ENCODE measurements around the gene FBXO45. TPM values are rescaled to one million over a fixed set of nuclear protein-coding genes. Genes with fewer than 3 reads are reported as not detected.

FBXO45 gene
- total and polyA plus RNA-seq, 10 of the 15 experiments (the other 5 are each of a cell fraction or from before 2014, with no cell fraction given) = 4.0 to 17.3 (median 11.8) TPM

DNA sequence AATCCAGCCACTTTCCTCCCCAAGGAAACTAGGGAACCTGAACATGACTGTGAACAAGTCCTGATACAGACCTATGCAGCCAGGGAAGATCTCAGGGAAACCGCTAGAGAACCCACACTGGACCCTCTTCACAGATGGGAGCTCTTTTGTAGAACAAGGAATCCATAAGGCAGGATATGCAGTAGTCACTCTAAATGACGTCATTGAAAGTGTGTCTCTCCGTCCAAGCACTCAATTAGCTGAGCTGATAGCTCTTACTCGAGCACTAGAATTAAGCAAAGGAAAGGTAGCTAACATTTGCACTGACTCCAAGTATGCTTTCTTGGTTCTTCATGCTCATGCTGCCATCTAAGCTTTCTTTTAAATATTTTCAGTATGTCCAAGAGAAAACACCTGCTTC is 43.3 kb upstream of the FBXO45 start:
- BruUV-seq (replicated peaks) = no TSS peak
- H3K9me3 ChIP-seq (replicated peaks; ENCODE audit: control insufficient read depth, insufficient read depth, low read length) = peaks cover 11% of the 10 kb centered on the region
- 86% methylated on average over 4 of the region's 4 CpGs for WGBS (ENCODE audit: insufficient coverage, insufficient replicate concordance, low lambda C conversion rate, missing lambda C conversion rate)
- no peak overlapping the region for H3K27ac ChIP-seq (ENCODE audit: control insufficient read depth, insufficient read depth)
- intact Hi-C loops (cut with micrococcal nuclease; ENCODE audit: unreplicated experiment) = no loop called here
- no peaks in the 10 kb centered on the region for H4K20me1 ChIP-seq (ENCODE audit: control insufficient read depth, insufficient read depth)
- ChIA-PET SMC1A (ENCODE audit: uncharacterized antibody, unreplicated experiment) (interaction anchor here (1.0 to 1.2 kb wide), 2 partner anchors 51 to 81 kb away, joined by 3 read pairs; no protein-coding TSS in a partner anchor), RAD21 (ENCODE audit: unreplicated experiment) (no interaction called here), CTCF (interaction anchor here (0.8 to 4.9 kb wide), 6 partner anchors 8 to 128 kb away, joined by 3 to 27 read pairs (median 3); no protein-coding TSS in a partner anchor), POLR2A (no interaction called here)
- FAIRE-seq (no peak), DNase-seq (ENCODE audit: low read depth, low spot score) (no peak), ATAC-seq (no peak)
- H3K4me2 ChIP-seq (ENCODE audit: control insufficient read depth, insufficient read depth) = no peak overlapping the region
- no peaks in the 10 kb centered on the region for H3K27me3 ChIP-seq (replicated peaks in 1 of 2; ENCODE audit: control insufficient read depth in 2 of 2, insufficient read depth in 2 of 2, low read length in 1 of 2)
- H3K79me2 ChIP-seq (ENCODE audit: control insufficient read depth, insufficient read depth, low read length) = no peaks in the 10 kb centered on the region
- in situ Hi-C loops (cut with MboI) = no loop called here
- H2AFZ ChIP-seq (ENCODE audit: control insufficient read depth, low read depth, low read length) = no peak overlapping the region
- H3K4me1 ChIP-seq (ENCODE audit: control insufficient read depth, insufficient read depth, low read length) = peaks cover 13% of the 10 kb centered on the region
- H3K9ac ChIP-seq (ENCODE audit: control insufficient read depth, insufficient read depth, low read length) = no peak overlapping the region
- no peaks in the 10 kb centered on the region for H3K36me3 ChIP-seq (ENCODE audit: control insufficient read depth in 2 of 2, insufficient read depth in 2 of 2, low read length in 1 of 2)
- no peak overlapping the region for H3K4me3 ChIP-seq
- TF ChIP-seq PAX5 (IDR thresholded peaks at IDR 0.05; ENCODE audit: borderline replicate concordance, low read depth, low read length) (no peak), ATF7 (IDR thresholded peaks at IDR 0.05; ENCODE audit: low read depth) (peak; percentile 73)

DNA sequence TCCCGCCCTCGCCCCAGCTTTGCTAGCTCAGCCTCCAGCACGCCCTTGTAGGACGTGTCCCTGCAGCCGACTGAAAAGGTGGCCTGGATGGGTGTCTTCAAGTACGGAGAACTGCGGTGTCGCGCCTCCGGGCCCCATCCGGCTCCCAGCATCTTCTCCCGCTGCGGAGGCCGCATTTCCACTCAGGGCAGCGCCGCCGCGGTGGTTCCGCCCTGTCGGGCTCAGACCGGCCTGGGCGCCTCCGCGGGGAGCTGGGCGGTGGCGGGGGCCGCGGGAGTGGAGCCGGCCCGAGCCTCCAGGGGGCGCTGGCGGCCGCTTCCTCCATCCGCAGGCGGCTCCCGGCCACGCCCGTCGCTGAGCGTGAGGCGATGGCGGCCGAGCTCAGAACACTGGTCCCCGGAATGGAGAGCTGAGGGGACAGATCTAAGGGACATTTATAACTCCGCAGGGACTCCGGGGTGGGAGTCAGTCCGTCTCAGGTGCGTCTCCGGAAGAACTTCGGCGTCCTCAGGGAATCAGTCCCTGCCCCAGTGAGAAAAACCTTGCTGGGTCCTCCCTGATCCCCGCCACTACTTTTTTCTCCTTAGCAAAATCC is 39.7 kb upstream of the FBXO45 start:
- SMC1A ChIA-PET (ENCODE audit: uncharacterized antibody, unreplicated experiment) = interaction anchor here (0.6 kb wide), 1 partner anchor 86 kb away, joined by 3 read pairs; no protein-coding TSS in a partner anchor
- Histone ChIP-seq H3K9ac (ENCODE audit: control insufficient read depth, insufficient read depth, low read length) (peak overlapping the region; percentile 71), H3K27ac (ENCODE audit: control insufficient read depth, insufficient read depth) (peak overlapping the region; percentile 96), H3K9me3 (replicated peaks; ENCODE audit: control insufficient read depth, insufficient read depth, low read length) (no peaks in the 10 kb centered on the region), H3K36me3 (ENCODE audit: control insufficient read depth in 2 of 2, insufficient read depth in 2 of 2, low read length in 1 of 2) (no peaks in the 10 kb centered on the region), H3K4me2 (ENCODE audit: control insufficient read depth, insufficient read depth) (peak overlapping the region; percentile 97), H3K79me2 (ENCODE audit: control insufficient read depth, insufficient read depth, low read length) (no peaks in the 10 kb centered on the region), H4K20me1 (ENCODE audit: control insufficient read depth, insufficient read depth) (no peaks in the 10 kb centered on the region), H3K4me1 (ENCODE audit: control insufficient read depth, insufficient read depth, low read length) (peaks cover 13% of the 10 kb centered on the region), H3K4me3 (peak overlapping the region; percentile 69), H3K27me3 (replicated peaks in 1 of 2; ENCODE audit: control insufficient read depth in 2 of 2, insufficient read depth in 2 of 2, low read length in 1 of 2) (no peaks in the 10 kb centered on the region), H2AFZ (ENCODE audit: control insufficient read depth, low read depth, low read length) (peak overlapping the region; percentile 74)
- DNase-seq (ENCODE audit: low read depth, low spot score) = no peak
- FAIRE-seq = no peak
- peak; percentile 96 for ATAC-seq
- intact Hi-C loops (cut with micrococcal nuclease; ENCODE audit: unreplicated experiment) (loop anchor here (2.0 kb wide), 1 partner anchor 156 kb away; no protein-coding TSS in a partner anchor), in situ Hi-C loops (cut with MboI) (no loop called here)
- POLR2A ChIA-PET = interaction anchor here (0.5 kb wide), 1 partner anchor 140 kb away, joined by 3 read pairs; no protein-coding TSS in a partner anchor
- CTCF ChIA-PET = interaction anchor here (0.8 to 2.1 kb wide), 6 partner anchors 10 to 87 kb away, joined by 3 to 9 read pairs (median 4); no protein-coding TSS in a partner anchor
- under 1% methylated on average over 46 of the region's 52 CpGs for WGBS (ENCODE audit: insufficient coverage, insufficient replicate concordance, low lambda C conversion rate, missing lambda C conversion rate)
- RAD21 ChIA-PET (ENCODE audit: unreplicated experiment) = interaction anchor here (1.0 to 2.0 kb wide), 2 partner anchors 81 to 164 kb away, joined by 3 to 4 read pairs; no protein-coding TSS in a partner anchor
- BruUV-seq (replicated peaks) = no TSS peak
- TF ChIP-seq TAF1 (IDR thresholded peaks at IDR 0.05; ENCODE audit: borderline replicate concordance, low read depth, low read length) (peak; percentile 77), GATAD2B (conservative IDR thresholded peaks at IDR 0.05; ENCODE audit: low read depth) (0 out of 2 replicates have a peak, but pooled peaks have one; percentile 33), EGR1 (IDR thresholded peaks at IDR 0.05; ENCODE audit: borderline replicate concordance in 1 of 2, low read depth in 2 of 2, low read length in 2 of 2) (peak in 1 of 2 experiments; percentile 48; a peak in 1 of 3 replicates), CREM (IDR thresholded peaks at IDR 0.05; ENCODE audit: low read depth) (no peak; the same call in 1 of the 2 replicates), MYC (IDR thresholded peaks at IDR 0.05; ENCODE audit: insufficient read depth, insufficient read length, insufficient replicate concordance, low read length, severe bottlenecking) (no peak), BMI1 (IDR thresholded peaks at IDR 0.05; ENCODE audit: borderline replicate concordance) (no peak)
- TF ChIP-seq, protein P1, sequence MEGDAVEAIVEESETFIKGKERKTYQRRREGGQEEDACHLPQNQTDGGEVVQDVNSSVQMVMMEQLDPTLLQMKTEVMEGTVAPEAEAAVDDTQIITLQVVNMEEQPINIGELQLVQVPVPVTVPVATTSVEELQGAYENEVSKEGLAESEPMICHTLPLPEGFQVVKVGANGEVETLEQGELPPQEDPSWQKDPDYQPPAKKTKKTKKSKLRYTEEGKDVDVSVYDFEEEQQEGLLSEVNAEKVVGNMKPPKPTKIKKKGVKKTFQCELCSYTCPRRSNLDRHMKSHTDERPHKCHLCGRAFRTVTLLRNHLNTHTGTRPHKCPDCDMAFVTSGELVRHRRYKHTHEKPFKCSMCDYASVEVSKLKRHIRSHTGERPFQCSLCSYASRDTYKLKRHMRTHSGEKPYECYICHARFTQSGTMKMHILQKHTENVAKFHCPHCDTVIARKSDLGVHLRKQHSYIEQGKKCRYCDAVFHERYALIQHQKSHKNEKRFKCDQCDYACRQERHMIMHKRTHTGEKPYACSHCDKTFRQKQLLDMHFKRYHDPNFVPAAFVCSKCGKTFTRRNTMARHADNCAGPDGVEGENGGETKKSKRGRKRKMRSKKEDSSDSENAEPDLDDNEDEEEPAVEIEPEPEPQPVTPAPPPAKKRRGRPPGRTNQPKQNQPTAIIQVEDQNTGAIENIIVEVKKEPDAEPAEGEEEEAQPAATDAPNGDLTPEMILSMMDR (IDR thresholded peaks at IDR 0.05 in 2 of 3, conservative IDR thresholded peaks at IDR 0.05 in 1 of 3; ENCODE audit: control insufficient read depth in 2 of 3, extremely low read depth in 1 of 3, insufficient read depth in 1 of 3, low read depth in 3 of 3, low read length in 3 of 3) = peak; percentile 49 to 84 (median 53); a peak in 5 of 6 replicates
- TF ChIP-seq, protein P2, sequence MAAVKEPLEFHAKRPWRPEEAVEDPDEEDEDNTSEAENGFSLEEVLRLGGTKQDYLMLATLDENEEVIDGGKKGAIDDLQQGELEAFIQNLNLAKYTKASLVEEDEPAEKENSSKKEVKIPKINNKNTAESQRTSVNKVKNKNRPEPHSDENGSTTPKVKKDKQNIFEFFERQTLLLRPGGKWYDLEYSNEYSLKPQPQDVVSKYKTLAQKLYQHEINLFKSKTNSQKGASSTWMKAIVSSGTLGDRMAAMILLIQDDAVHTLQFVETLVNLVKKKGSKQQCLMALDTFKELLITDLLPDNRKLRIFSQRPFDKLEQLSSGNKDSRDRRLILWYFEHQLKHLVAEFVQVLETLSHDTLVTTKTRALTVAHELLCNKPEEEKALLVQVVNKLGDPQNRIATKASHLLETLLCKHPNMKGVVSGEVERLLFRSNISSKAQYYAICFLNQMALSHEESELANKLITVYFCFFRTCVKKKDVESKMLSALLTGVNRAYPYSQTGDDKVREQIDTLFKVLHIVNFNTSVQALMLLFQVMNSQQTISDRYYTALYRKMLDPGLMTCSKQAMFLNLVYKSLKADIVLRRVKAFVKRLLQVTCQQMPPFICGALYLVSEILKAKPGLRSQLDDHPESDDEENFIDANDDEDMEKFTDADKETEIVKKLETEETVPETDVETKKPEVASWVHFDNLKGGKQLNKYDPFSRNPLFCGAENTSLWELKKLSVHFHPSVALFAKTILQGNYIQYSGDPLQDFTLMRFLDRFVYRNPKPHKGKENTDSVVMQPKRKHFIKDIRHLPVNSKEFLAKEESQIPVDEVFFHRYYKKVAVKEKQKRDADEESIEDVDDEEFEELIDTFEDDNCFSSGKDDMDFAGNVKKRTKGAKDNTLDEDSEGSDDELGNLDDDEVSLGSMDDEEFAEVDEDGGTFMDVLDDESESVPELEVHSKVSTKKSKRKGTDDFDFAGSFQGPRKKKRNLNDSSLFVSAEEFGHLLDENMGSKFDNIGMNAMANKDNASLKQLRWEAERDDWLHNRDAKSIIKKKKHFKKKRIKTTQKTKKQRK (IDR thresholded peaks at IDR 0.05; ENCODE audit: low read depth, low read length) = no peak
